PC-3 (cell line): ENCODE results near the gene GRIA1.

Experiments
- CTCF ChIP-seq: fragments of 300-600 bp; sonication (generic); conservative IDR thresholded peaks from 2 replicates; pipeline ENCODE4 v1.5.1; 2017; ENCODE audit warnings: antibody characterized with exemption, low read depth, mild to moderate bottlenecking, low read length
- EZH2 ChIP-seq: fragments of 300-600 bp; sonication (generic); IDR thresholded peaks from one replicate; pipeline ENCODE4 v1.6.1; 2017; ENCODE audit warnings: antibody characterized with exemption, mild to moderate bottlenecking, low read length; ENCODE audit not compliant: unreplicated experiment
- EZH2phosphoT487 ChIP-seq: fragments of 300-600 bp; sonication (generic); IDR thresholded peaks from 2 replicates; pipeline ENCODE4 v1.6.1; 2018; ENCODE audit warnings: mild to moderate bottlenecking, antibody characterized with exemption, low read length, borderline replicate concordance

GRCh38 chr5:153780876-153781705, 290.6 kb downstream of the GRIA1 start:
- TF ChIP-seq CTCF (no peak), EZH2phosphoT487 (no peak), EZH2 (no peak)
